B cell (primary cell): ENCODE results near the gene RGS17. TPM values are rescaled to one million over a fixed set of nuclear protein-coding genes. Genes with fewer than 3 reads are reported as not detected.
A peak's percentile ranks its signal among the peaks of the same experiment; 100 is the strongest.

Experiments used
- ATAC-seq: fragments of 200-7000 bp; cut with Tn5 transposase; one replicate; pipeline ENCODE4 v1.10.0; 2021; ENCODE audit warnings: low read depth, mild to moderate bottlenecking, moderate number of reproducible peaks, moderate library complexity
- CTCF ChIA-PET: fragments of 350-600 bp; sonication (Branson Sonifier 250); formaldehyde crosslinking; loops from one replicate; lab custom pipeline; 2021; ENCODE audit warnings: antibody characterized with exemption, inconsistent platforms; lab: Charles Lee
- POLR2A ChIA-PET: fragments of 350-600 bp; sonication (Branson Sonifier 250); formaldehyde crosslinking; loops from one replicate; lab custom pipeline; 2021; ENCODE audit warnings: antibody characterized with exemption; lab: Charles Lee
- DNase-seq: peaks from one replicate; pipeline ENCODE4 v3.0.0; 2013
- H2AFZ ChIP-seq: 2 replicates; pipeline ENCODE4 v1.6.1; 2012; ENCODE audit warnings: mild to moderate bottlenecking, low read depth, low read length; ENCODE audit not compliant: insufficient read depth, poor library complexity, severe bottlenecking
- H3K27ac ChIP-seq, 2 donors: 1 replicate in 1 of 2; 2 replicates in 1 of 2; pipeline ENCODE4 v1.5.1; 2012 to 2013; ENCODE audit warnings: low read length in 2 of 2, mild to moderate bottlenecking in 2 of 2, moderate library complexity in 1 of 2
- H3K27me3 ChIP-seq, 4 experiments: fragments of 200-600 bp in 1 of 4; sonication (generic) in 1 of 4; replicated peaks in 1 of 4; 1 replicate in 2 of 4; 2 replicates in 2 of 4; pipeline versions ENCODE4 v1.6.1 to v1.7.0; 2013 to 2016; ENCODE audit warnings: low read length in 3 of 4, mild to moderate bottlenecking in 2 of 4, mixed read lengths in 1 of 4, moderate library complexity in 1 of 4; ENCODE audit not compliant: insufficient read depth in 4 of 4, control insufficient read depth in 3 of 4; ENCODE audit errors: control extremely low read depth in 1 of 4
- H3K36me3 ChIP-seq, 2 experiments: replicated peaks in 1 of 2; 1 replicate in 1 of 2; 2 replicates in 1 of 2; pipeline versions ENCODE4 v1.6.1 to v1.7.1; 2013; ENCODE audit warnings: low read length in 1 of 2; ENCODE audit not compliant: insufficient read depth in 2 of 2, control insufficient read depth in 1 of 2; ENCODE audit errors: control extremely low read depth in 1 of 2, extremely low read depth in 1 of 2
- H3K4me1 ChIP-seq, 2 donors: fragments of 200-600 bp in 1 of 2; sonication (generic) in 1 of 2; 1 replicate in 1 of 2; 2 replicates in 1 of 2; pipeline versions ENCODE4 v1.5.1 to v1.6.1; 2013 to 2017; ENCODE audit warnings: low read length in 2 of 2; ENCODE audit not compliant: control insufficient read depth in 2 of 2, insufficient read depth in 2 of 2
- H3K4me2 ChIP-seq: replicated peaks from 2 replicates; pipeline ENCODE3; 2012; ENCODE audit warnings: mild to moderate bottlenecking, low read depth, low read length; ENCODE audit not compliant: poor library complexity, severe bottlenecking
- H3K4me3 ChIP-seq, 5 experiments: fragments of 200-600 bp in 1 of 5; sonication (generic) in 1 of 5; 1 replicate in 3 of 5; 2 replicates in 2 of 5; pipeline versions ENCODE4 v1.5.1 to v1.7.0; 2011 to 2016; ENCODE audit warnings: low read length in 4 of 5, mild to moderate bottlenecking in 4 of 5, low read depth in 2 of 5, control low read depth in 1 of 5, moderate library complexity in 1 of 5; ENCODE audit not compliant: insufficient read depth in 1 of 5; ENCODE audit errors: control extremely low read depth in 1 of 5, extremely low read depth in 1 of 5
- H3K79me2 ChIP-seq: fragments of 200-600 bp; sonication (generic); one replicate; pipeline ENCODE4 v1.6.0; 2016; ENCODE audit warnings: low read length; ENCODE audit not compliant: control insufficient read depth, insufficient read depth
- H3K9ac ChIP-seq: fragments of 200-600 bp; sonication (generic); 2 replicates; pipeline ENCODE4 v1.6.1; 2017; ENCODE audit warnings: mild to moderate bottlenecking, low read length, moderate library complexity
- H3K9me3 ChIP-seq, 3 donors: one replicate each; pipeline versions ENCODE4 v1.6.1 to v1.7.1; 2013; ENCODE audit warnings: low read length in 2 of 3; ENCODE audit not compliant: control insufficient read depth in 2 of 3, insufficient read depth in 1 of 3; ENCODE audit errors: control extremely low read depth in 1 of 3
- H4K20me1 ChIP-seq: 2 replicates; pipeline ENCODE4 v1.6.0; 2012; ENCODE audit warnings: mild to moderate bottlenecking, low read length; ENCODE audit not compliant: insufficient read depth, control insufficient read depth, poor library complexity, severe bottlenecking
- H3K27ac Mint-ChIP-seq: one replicate; pipeline ENCODE4 v1.8.0; 2021; ENCODE audit warnings: mixed read lengths
- H3K27me3 Mint-ChIP-seq: one replicate; pipeline ENCODE4 v1.8.0; 2021; ENCODE audit warnings: mixed read lengths
- H3K4me1 Mint-ChIP-seq: one replicate; pipeline ENCODE4 v1.8.0; 2021; ENCODE audit warnings: mixed read lengths
- H3K4me3 Mint-ChIP-seq: one replicate; pipeline ENCODE4 v1.8.0; 2021; ENCODE audit warnings: mixed read lengths
- H3K9me3 Mint-ChIP-seq: one replicate; pipeline ENCODE4 v1.8.0; 2022; ENCODE audit warnings: mixed read lengths; ENCODE audit not compliant: insufficient read depth
- CTCF ChIP-seq: fragments of 200-600 bp; IDR thresholded peaks from one replicate; pipeline ENCODE4 v1.8.0; 2022; ENCODE audit warnings: antibody characterized with exemption, mild to moderate bottlenecking
- EZH2 ChIP-seq: IDR thresholded peaks from 2 replicates; pipeline ENCODE4 v1.6.1; 2012; ENCODE audit warnings: borderline replicate concordance, low read depth, mild to moderate bottlenecking, moderate library complexity, low read length; ENCODE audit not compliant: insufficient read depth, poor library complexity, severe bottlenecking
- WGBS: methylation state at CpG from one replicate; pipeline ENCODE4 v1.1.5; 2013; ENCODE audit warnings: missing lambda C conversion rate; ENCODE audit not compliant: insufficient coverage; 5-methylcytosine and 5-hydroxymethylcytosine counted together
- intact Hi-C: fragments of 100-400 bp; cut with micrococcal nuclease; formaldehyde crosslinking; loops from one replicate; pipeline ENCODE4 v1.10.0; 2022
- polyA plus RNA-seq: library from polyadenylated mRNA; depleted of rRNA; stranded (reverse); fragments of >200 nt; gene quantifications from 2 replicates; pipeline ENCODE4 v1.2.3, GENCODE V29; 2012
- total RNA-seq, 2 donors: library from RNA; stranded (reverse); fragments of 120-200 nt in 1 of 2; gene quantifications; 1 replicate in 1 of 2; 2 replicates in 1 of 2; pipeline versions ENCODE4 v1.2.3 to v1.2.4, GENCODE V29; 2013 to 2022

Gene RGS17
- total and polyA plus RNA-seq, 2 donors (not counting 1 experiment from before 2014, with no cell fraction given) = not detected

GRCh38 chr6:152982904-152983636 is 148.0 kb downstream of the RGS17 start, which contains the start of gene FBXO5:
Gene FBXO5, minus strand, starts transcription at chr6:152983041. Its CDS starts 82 bp downstream, at chr6:152982959.
- Histone ChIP-seq H3K27me3 (no peaks in the 10 kb centered on the region), H3K4me2 (peak within 1 kb of the TSS; percentile 99), H3K4me1 (peaks cover 22 to 32% of the 10 kb centered on the region in 2 donors), H3K9ac (peak within 1 kb of the TSS; percentile 87), H3K36me3 (peaks cover 2 to 5% of the 10 kb centered on the region in 2 experiments), H4K20me1 (peaks cover 29% of the 10 kb centered on the region), H3K27ac (peak within 1 kb of the TSS; percentile 85 to 86), H3K4me3 (peak within 1 kb of the TSS; percentile 60 to 91 (median 81)), H3K9me3 (no peaks in the 10 kb centered on the region), H3K79me2 (peaks cover 78% of the 10 kb centered on the region), H2AFZ (peak within 1 kb of the TSS; percentile 84)
- Mint-ChIP-seq H3K27me3 (no peaks in the 10 kb centered on the region), H3K9me3 (no peaks in the 10 kb centered on the region), H3K4me3 (peak within 1 kb of the TSS; percentile 96), H3K4me1 (peaks cover 39% of the 10 kb centered on the region), H3K27ac (peak within 1 kb of the TSS; percentile 96)
- DNase-seq (peak; percentile 98), ATAC-seq (peak; percentile 93)
- POLR2A ChIA-PET = interaction anchor here (1.0 kb wide), 1 partner anchor 1531 kb away, joined by 3 read pairs; a partner anchor contains a TSS
- under 1% methylated on average over 66 of the region's 66 CpGs for WGBS
- intact Hi-C loops = loop anchor here (2.0 kb wide), 2 partner anchors 20 to 680 kb away; partner anchors contain the start of gene MTRF1L
- TF ChIP-seq CTCF (no peak), EZH2 (no peak)
- CTCF ChIA-PET = interaction anchor here (1.5 to 1.7 kb wide), 2 partner anchors 18 to 22 kb away, joined by 3 to 5 read pairs; no protein-coding TSS in a partner anchor
